GM21381 (cell line): Measurements from ENCODE around the gene DPP10.
"Not testable (repeated sequence)": the region's sequence is repeated elsewhere in the genome, so short reads cannot be mapped to it uniquely, and the experiment has no call there.

Experiments
- ATAC-seq: cut with Tn5 transposase; IDR thresholded peaks from one replicate; pipeline ENCODE4 v1.9.1; 2021; ENCODE audit warnings: mild to moderate bottlenecking, moderate library complexity; ENCODE audit not compliant: unreplicated experiment

Gene DPP10

GRCh38 chr2:114507744-114508143, 65.3 kb downstream of the DPP10 start:
- no peak for ATAC-seq

GRCh38 chr2:114515882-114516281, 73.4 kb downstream of the DPP10 start:
- no peak for ATAC-seq

- no peak for ATAC-seq
Observed at GRCh38 chr2:114517580-114517979, 75.1 kb downstream of the DPP10 start.

- no peak for ATAC-seq
Observed at GRCh38 chr2:114518738-114519137, 76.3 kb downstream of the DPP10 start.

GRCh38 chr2:114522612-114523011, 80.2 kb downstream of the DPP10 start:
- ATAC-seq, result not testable (repeated sequence)

GRCh38 chr2:114525955-114526354, 83.5 kb downstream of the DPP10 start:
- ATAC-seq, result no peak

- ATAC-seq, result no peak
Observed at GRCh38 chr2:114526841-114527240, 84.4 kb downstream of the DPP10 start.

- no peak for ATAC-seq
Observed at GRCh38 chr2:114527330-114527983, 85.0 kb downstream of the DPP10 start.

GRCh38 chr2:114534116-114535084, 92.0 kb downstream of the DPP10 start:
- ATAC-seq, result no peak

- no peak for ATAC-seq
Observed at GRCh38 chr2:114537777-114538176, 95.3 kb downstream of the DPP10 start.

- ATAC-seq, result no peak
Observed at GRCh38 chr2:114542695-114543094, 100.3 kb downstream of the DPP10 start.

- ATAC-seq, result no peak
Observed at GRCh38 chr2:114543236-114543766, 100.9 kb downstream of the DPP10 start.

- ATAC-seq, result no peak
Observed at GRCh38 chr2:114545052-114545451, 102.6 kb downstream of the DPP10 start.

GRCh38 chr2:114546531-114546930, 104.1 kb downstream of the DPP10 start:
- ATAC-seq, result no peak

GRCh38 chr2:114548151-114548550, 105.7 kb downstream of the DPP10 start:
- ATAC-seq, result no peak

- ATAC-seq, result no peak
Observed at GRCh38 chr2:114550364-114550763, 107.9 kb downstream of the DPP10 start.

GRCh38 chr2:114550895-114551793, 108.7 kb downstream of the DPP10 start:
- ATAC-seq, result no peak

GRCh38 chr2:114553027-114553426, 110.6 kb downstream of the DPP10 start:
- ATAC-seq, result no peak

- no peak for ATAC-seq
Observed at GRCh38 chr2:114569166-114569565, 126.7 kb downstream of the DPP10 start.

GRCh38 chr2:114577657-114578056, 135.2 kb downstream of the DPP10 start:
- ATAC-seq, result no peak

GRCh38 chr2:114579542-114579941, 137.1 kb downstream of the DPP10 start:
- no peak for ATAC-seq
